Measurements from ENCODE around the gene TICRR. TPM values are rescaled to one million over a fixed set of nuclear protein-coding genes. Genes with fewer than 3 reads are reported as not detected.

TICRR gene
- total RNA-seq, 4 donors from 2014 or later: 1.2 TPM; not detected in 3

DNA sequence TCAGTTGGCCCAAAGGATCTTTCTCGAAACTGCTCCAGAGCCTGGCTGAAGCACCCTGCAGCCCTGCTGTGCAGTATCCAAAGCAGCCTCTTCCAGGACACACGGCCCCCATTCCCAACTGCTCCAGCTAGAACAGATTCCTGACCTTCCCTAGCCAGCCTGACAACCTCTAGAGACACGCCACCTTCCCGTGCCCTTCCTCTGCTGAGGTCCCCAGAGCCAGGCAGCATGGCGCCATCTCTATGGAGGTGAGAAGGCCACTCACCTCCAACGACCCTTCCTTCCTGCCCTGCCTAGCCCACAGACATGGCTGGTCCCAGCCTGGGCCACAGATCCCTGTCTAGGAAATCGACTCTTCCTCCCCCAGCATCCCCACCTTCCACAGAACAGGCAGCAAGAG, 76.9 kb downstream of the TICRR start:
- H3K27ac ChIP-seq: no peak overlapping the region
- ATAC-seq: no peak
- no peaks in the 10 kb centered on the region for H3K9me3 ChIP-seq
- H3K4me3 ChIP-seq: no peak overlapping the region
- peaks cover 0 to 28% of the 10 kb centered on the region in 2 donors for H3K36me3 ChIP-seq
- no CpG with 5 or more reads among the region's 7 CpGs for WGBS, 2 donors (ENCODE audit: low coverage in 1 of 2)
- no peaks in the 10 kb centered on the region for H3K27me3 ChIP-seq
- peaks cover 0 to 38% (median 0%) of the 10 kb centered on the region in 3 donors for H3K4me1 ChIP-seq
- no peak for TF ChIP-seq POLR2AphosphoS5 (IDR thresholded peaks at IDR 0.05)
- TF ChIP-seq, protein P1, sequence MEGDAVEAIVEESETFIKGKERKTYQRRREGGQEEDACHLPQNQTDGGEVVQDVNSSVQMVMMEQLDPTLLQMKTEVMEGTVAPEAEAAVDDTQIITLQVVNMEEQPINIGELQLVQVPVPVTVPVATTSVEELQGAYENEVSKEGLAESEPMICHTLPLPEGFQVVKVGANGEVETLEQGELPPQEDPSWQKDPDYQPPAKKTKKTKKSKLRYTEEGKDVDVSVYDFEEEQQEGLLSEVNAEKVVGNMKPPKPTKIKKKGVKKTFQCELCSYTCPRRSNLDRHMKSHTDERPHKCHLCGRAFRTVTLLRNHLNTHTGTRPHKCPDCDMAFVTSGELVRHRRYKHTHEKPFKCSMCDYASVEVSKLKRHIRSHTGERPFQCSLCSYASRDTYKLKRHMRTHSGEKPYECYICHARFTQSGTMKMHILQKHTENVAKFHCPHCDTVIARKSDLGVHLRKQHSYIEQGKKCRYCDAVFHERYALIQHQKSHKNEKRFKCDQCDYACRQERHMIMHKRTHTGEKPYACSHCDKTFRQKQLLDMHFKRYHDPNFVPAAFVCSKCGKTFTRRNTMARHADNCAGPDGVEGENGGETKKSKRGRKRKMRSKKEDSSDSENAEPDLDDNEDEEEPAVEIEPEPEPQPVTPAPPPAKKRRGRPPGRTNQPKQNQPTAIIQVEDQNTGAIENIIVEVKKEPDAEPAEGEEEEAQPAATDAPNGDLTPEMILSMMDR (IDR thresholded peaks at IDR 0.05): no peak
- TF ChIP-seq POLR2A (IDR thresholded peaks at IDR 0.05): no peak
- TF ChIP-seq EP300 (IDR thresholded peaks at IDR 0.05): no peak

- peaks cover 0 to 28% of the 10 kb centered on the region in 2 donors for H3K36me3 ChIP-seq
- no peak overlapping the region for H3K27ac ChIP-seq
- ATAC-seq: no peak
- no peak overlapping the region for H3K4me3 ChIP-seq
- TF ChIP-seq, protein P1 (IDR thresholded peaks at IDR 0.05): no peak
- no peak for TF ChIP-seq POLR2A (IDR thresholded peaks at IDR 0.05)
- no peak for TF ChIP-seq EP300 (IDR thresholded peaks at IDR 0.05)
- no peak for TF ChIP-seq POLR2AphosphoS5 (IDR thresholded peaks at IDR 0.05)
- H3K27me3 ChIP-seq: no peaks in the 10 kb centered on the region
- peaks cover 0 to 33% (median 0%) of the 10 kb centered on the region in 3 donors for H3K4me1 ChIP-seq
- no CpG with 5 or more reads among the region's 16 CpGs for WGBS, 2 donors (ENCODE audit: low coverage in 1 of 2)
- no peaks in the 10 kb centered on the region for H3K9me3 ChIP-seq
These were observed 77.4 kb downstream of the TICRR start for GRCh38 chr15:89652666-89653065.

GRCh38 chr15:89653578-89653977, 78.3 kb downstream of the TICRR start:
- Histone ChIP-seq H3K9me3 (no peaks in the 10 kb centered on the region), H3K4me3 (no peak overlapping the region), H3K36me3 (peaks cover 0 to 26% of the 10 kb centered on the region in 2 donors), H3K27ac (no peak overlapping the region), H3K27me3 (no peaks in the 10 kb centered on the region), H3K4me1 (peaks cover 0 to 33% (median 0%) of the 10 kb centered on the region in 3 donors)
- TF ChIP-seq POLR2A (IDR thresholded peaks at IDR 0.05): no peak
- no peak for TF ChIP-seq POLR2AphosphoS5 (IDR thresholded peaks at IDR 0.05)
- TF ChIP-seq EP300 (IDR thresholded peaks at IDR 0.05): no peak
- TF ChIP-seq, protein P1 (IDR thresholded peaks at IDR 0.05): no peak
- ATAC-seq: no peak
- WGBS, 2 donors (ENCODE audit: low coverage in 1 of 2): 100% methylated on average over 1 to 2 of the region's 2 CpGs

- TF ChIP-seq POLR2A (IDR thresholded peaks at IDR 0.05) (no peak), EP300 (IDR thresholded peaks at IDR 0.05) (no peak), POLR2AphosphoS5 (IDR thresholded peaks at IDR 0.05) (no peak)
- TF ChIP-seq, protein P1 (IDR thresholded peaks at IDR 0.05): no peak
- Histone ChIP-seq H3K4me3 (peak overlapping the region; percentile 83), H3K27ac (peak overlapping the region in 3 of 4 donors; percentile 79 to 88 (median 82)), H3K9me3 (no peaks in the 10 kb centered on the region), H3K36me3 (peaks cover 0 to 19% of the 10 kb centered on the region in 2 donors), H3K4me1 (peaks cover 0 to 33% (median 0%) of the 10 kb centered on the region in 3 donors), H3K27me3 (no peaks in the 10 kb centered on the region)
- 0 to 28% methylated on average over 1 to 7 of the region's 14 CpGs for WGBS, 2 donors (ENCODE audit: low coverage in 1 of 2)
- no peak for ATAC-seq
These were observed 79.1 kb downstream of the TICRR start for GRCh38 chr15:89654301-89654761.

Data from gastroesophageal sphincter (tissue), 4 donors.